GM12878 (cell line): Measurements from ENCODE around the gene BLCAP. TPM values are rescaled to one million over a fixed set of nuclear protein-coding genes. Genes with fewer than 3 reads are reported as not detected.

Source experiments
- ATAC-seq: fragments of 200-7000 bp; cut with Tn5 transposase; 3 replicates; pipeline ENCODE4 v1.9.1; 2020; ENCODE audit warnings: mild to moderate bottlenecking, moderate library complexity
- BruUV-seq: library from RNA; stranded (reverse); fragments of 400-500 nt; replicated peaks from 2 replicates; lab custom pipeline; 2021; lab: Mats Ljungman, UMichigan
- CTCF ChIA-PET: fragments of 300-600 bp; sonication (Branson Sonifier 250); formaldehyde crosslinking; extraction: SDS; loops from one replicate; lab custom pipeline; 2021; ENCODE audit warnings: inconsistent platforms; lab: Yijun Ruan, JAX
- POLR2A ChIA-PET: fragments of 350-600 bp; formaldehyde crosslinking; extraction: SDS; loops from one replicate; lab custom pipeline; 2021; ENCODE audit warnings: inconsistent platforms; lab: Charles Lee
- RAD21 ChIA-PET: fragments of 300-600 bp; sonication (Branson Sonifier 250); formaldehyde crosslinking; loops from one replicate; lab custom pipeline; 2023; ENCODE audit warnings: antibody characterized with exemption; ENCODE audit not compliant: unreplicated experiment; lab: Charles Lee
- SMC1A ChIA-PET: fragments of 300-600 bp; sonication (Branson Sonifier 250); formaldehyde crosslinking; loops from one replicate; lab custom pipeline; 2023; ENCODE audit not compliant: unreplicated experiment, uncharacterized antibody; lab: Charles Lee
- DNase-seq: peaks from one replicate; pipeline ENCODE4 v3.0.0-alpha.2; 2011; ENCODE audit warnings: low read depth, low spot score
- FAIRE-seq: peaks from 3 replicates; lab custom pipeline; 2011; peaks lifted over from hg19 to GRCh38; lab: Jason Lieb, UNC
- H2AFZ ChIP-seq: 2 replicates; pipeline ENCODE4 v1.6.0; 2011; ENCODE audit warnings: low read depth, low read length, control low read depth; ENCODE audit not compliant: control insufficient read depth
- H3K27ac ChIP-seq: 2 replicates; pipeline ENCODE4 v1.5.1; 2011; ENCODE audit warnings: control low read depth; ENCODE audit not compliant: control insufficient read depth, insufficient read depth
- H3K27me3 ChIP-seq, 2 experiments: replicated peaks in 1 of 2; 2 replicates each; pipeline versions ENCODE4 v1.6.0 to v1.6.1; 2011; ENCODE audit warnings: low read length in 1 of 2; ENCODE audit not compliant: control insufficient read depth in 2 of 2, insufficient read depth in 2 of 2
- H3K36me3 ChIP-seq, 2 experiments: 2 replicates each; pipeline ENCODE4 v1.5.1; 2011; ENCODE audit warnings: low read length in 1 of 2; ENCODE audit not compliant: control insufficient read depth in 2 of 2, insufficient read depth in 2 of 2
- H3K4me1 ChIP-seq: 2 replicates; pipeline ENCODE4 v1.6.1; 2011; ENCODE audit warnings: mild to moderate bottlenecking, low read length, moderate library complexity, mixed read lengths; ENCODE audit not compliant: control insufficient read depth, insufficient read depth
- H3K4me2 ChIP-seq: 2 replicates; pipeline ENCODE4 v1.6.0; 2011; ENCODE audit warnings: control low read depth; ENCODE audit not compliant: control insufficient read depth, insufficient read depth
- H3K4me3 ChIP-seq: fragments of 200-600 bp; sonication (generic); 2 replicates; pipeline ENCODE4 v1.5.1; 2016
- H3K79me2 ChIP-seq: 2 replicates; pipeline ENCODE4 v1.6.0; 2011; ENCODE audit warnings: low read length; ENCODE audit not compliant: control insufficient read depth, insufficient read depth
- H3K9ac ChIP-seq: 2 replicates; pipeline ENCODE4 v1.8.0; 2011; ENCODE audit warnings: low read length, control low read depth, mixed read lengths; ENCODE audit not compliant: control insufficient read depth, insufficient read depth
- H3K9me3 ChIP-seq: replicated peaks from 3 replicates; pipeline ENCODE4 v1.5.1; 2011; ENCODE audit warnings: mild to moderate bottlenecking, low read length; ENCODE audit not compliant: control insufficient read depth, insufficient read depth
- H4K20me1 ChIP-seq: 2 replicates; pipeline ENCODE4 v1.6.0; 2011; ENCODE audit not compliant: control insufficient read depth, insufficient read depth
- BMI1 ChIP-seq: fragments of 450-650 bp; IDR thresholded peaks from 2 replicates; pipeline ENCODE4 v1.6.1; 2016; ENCODE audit warnings: mild to moderate bottlenecking, moderate library complexity, borderline replicate concordance
- CEBPB ChIP-seq, 2 experiments: fragments of 150-350 bp in 1 of 2; IDR thresholded peaks; 2 replicates each; pipeline ENCODE4 v1.6.1; 2012 to 2014; ENCODE audit warnings: low read depth in 2 of 2, low read length in 2 of 2, borderline replicate concordance in 1 of 2, inconsistent platforms in 1 of 2
- CREM ChIP-seq: IDR thresholded peaks from 2 replicates; pipeline ENCODE4 v1.6.1; 2014; ENCODE audit warnings: antibody characterized with exemption, low read depth
- GABPA ChIP-seq: IDR thresholded peaks from 2 replicates; pipeline ENCODE4 v1.6.1; 2014; ENCODE audit warnings: antibody characterized with exemption, low read depth, mild to moderate bottlenecking, inconsistent platforms
- JUND ChIP-seq: IDR thresholded peaks from 2 replicates; pipeline ENCODE4 v1.6.1; 2012; ENCODE audit warnings: low read depth, mild to moderate bottlenecking, low read length, improper control_type of control experiment, moderate library complexity
- MTA2 ChIP-seq: fragments of 450-650 bp; IDR thresholded peaks from 2 replicates; pipeline ENCODE4 v1.6.1; 2016; ENCODE audit warnings: low read depth, mild to moderate bottlenecking, moderate library complexity
- NBN ChIP-seq: fragments of 450-650 bp; IDR thresholded peaks from 2 replicates; pipeline ENCODE4 v1.6.1; 2016
- PAX5 ChIP-seq: IDR thresholded peaks from 2 replicates; pipeline ENCODE4 v1.6.1; 2011; ENCODE audit warnings: low read depth, low read length, borderline replicate concordance
- POU2F2 ChIP-seq: IDR thresholded peaks from 3 replicates; pipeline ENCODE4 v1.6.1; 2011; ENCODE audit warnings: low read depth, mild to moderate bottlenecking, low read length, borderline replicate concordance
- RCOR1 ChIP-seq: conservative IDR thresholded peaks from 2 replicates; pipeline ENCODE4 v1.6.1; 2012; ENCODE audit warnings: low read depth, low read length, improper control_type of control experiment
- RFX5 ChIP-seq: IDR thresholded peaks from 2 replicates; pipeline ENCODE4 v1.6.1; 2011; ENCODE audit warnings: low read depth, low read length, improper control_type of control experiment
- SIN3A ChIP-seq: IDR thresholded peaks from 2 replicates; pipeline ENCODE4 v1.6.1; 2012; ENCODE audit warnings: low read depth, low read length, improper control_type of control experiment
- SUPT20H ChIP-seq: IDR thresholded peaks from 2 replicates; pipeline ENCODE4 v1.6.1; 2011; ENCODE audit warnings: low read depth, mild to moderate bottlenecking, low read length, moderate library complexity, borderline replicate concordance; ENCODE audit not compliant: control insufficient read depth
- ZNF217 ChIP-seq: fragments of 450-650 bp; IDR thresholded peaks from 2 replicates; pipeline ENCODE4 v1.6.1; 2017; ENCODE audit warnings: antibody characterized with exemption, mild to moderate bottlenecking
- WGBS: methylation state at CpG from one replicate; pipeline ENCODE4 v1.1.6; 2016; ENCODE audit warnings: low lambda C conversion rate; ENCODE audit not compliant: insufficient replicate concordance, insufficient coverage; ENCODE audit errors: missing lambda C conversion rate; 5-methylcytosine and 5-hydroxymethylcytosine counted together
- in situ Hi-C: fragments of 300-500 bp; cut with MboI; formaldehyde crosslinking; loops from 9 replicates; pipeline ENCODE4 v1.14.3; 2018; ENCODE audit warnings: mixed read lengths
- intact Hi-C: fragments of 100-400 bp; cut with micrococcal nuclease; formaldehyde crosslinking; loops from one replicate; pipeline ENCODE4 v1.14.2; 2022; ENCODE audit not compliant: unreplicated experiment
- polyA plus RNA-seq, 11 experiments: library from polyadenylated mRNA; depleted of rRNA in 4 of 11; unstranded in 6 of 11; stranded (reverse) in 5 of 11; fragments of >200 nt; fragmentation: Nextera tagmentation in 4 of 11; fragmentation: Illumina TruSeq in 1 of 11; extraction: Ambion mirVana in 4 of 11; extraction: Trizol in 1 of 11; gene quantifications; 1 replicate in 1 of 11; 2 replicates in 10 of 11; pipeline versions ENCODE4 v1.2.1 to v1.2.3, GENCODE V29; 2011 to 2016; ENCODE audit warnings: inconsistent platforms in 2 of 11, missing spikeins in 2 of 11, low read depth in 1 of 11
- total RNA-seq, 4 experiments: library from RNA; depleted of rRNA in 3 of 4; stranded (reverse); fragments of >200 nt in 3 of 4; fragmentation: Illumina TruSeq in 1 of 4; extraction: Trizol in 1 of 4; gene quantifications; 2 replicates each; pipeline versions ENCODE4 v1.2.1 to v1.2.3, GENCODE V29; 2013 to 2021
- TF ChIP-seq, protein P1 (sequence below): fragments of 450-650 bp; IDR thresholded peaks from 2 replicates; pipeline ENCODE4 v1.6.1; 2016; ENCODE audit warnings: mild to moderate bottlenecking, moderate library complexity, borderline replicate concordance
- TF ChIP-seq, protein P2 (sequence below): fragments of 450-650 bp; IDR thresholded peaks from 2 replicates; pipeline ENCODE4 v1.6.1; 2017; ENCODE audit warnings: mild to moderate bottlenecking, low read depth, inconsistent platforms; ENCODE audit not compliant: poor library complexity, severe bottlenecking
- TF ChIP-seq, protein P3 (sequence below): IDR thresholded peaks from 2 replicates; pipeline ENCODE4 v1.6.1; 2012; ENCODE audit warnings: low read depth, low read length, improper control_type of control experiment

The BLCAP gene
- total and polyA plus RNA-seq, 10 of the 15 experiments (the other 5 are each of a cell fraction or from before 2014, with no cell fraction given): 24.6 to 62.3 (median 47.3) TPM

DNA sequence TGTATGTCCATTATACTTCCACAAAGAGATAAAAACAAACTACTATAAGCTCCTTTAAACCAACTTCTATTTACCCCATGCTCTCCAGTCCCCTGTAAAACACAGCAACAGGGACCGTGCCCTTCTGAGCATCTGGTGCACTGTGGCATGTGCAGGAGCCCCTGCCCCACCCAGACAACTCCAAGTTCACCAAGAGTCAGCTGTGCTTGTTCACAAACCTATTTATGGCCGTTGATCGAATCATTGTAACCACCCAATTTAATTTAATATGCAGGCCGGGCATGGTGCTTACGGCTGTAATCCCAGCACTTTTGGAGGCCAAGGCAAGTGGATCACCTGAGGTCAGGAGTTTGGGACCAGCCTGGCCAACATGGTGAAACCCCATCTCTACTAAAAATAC, 13.7 kb upstream of the BLCAP start:
- no TSS peak for BruUV-seq
- ATAC-seq (no peak), FAIRE-seq (no peak), DNase-seq (no peak)
- Histone ChIP-seq H2AFZ (no peak overlapping the region), H3K4me3 (no peak overlapping the region), H3K4me2 (no peak overlapping the region), H3K9ac (no peak overlapping the region), H3K36me3 (no peaks in the 10 kb centered on the region), H3K4me1 (no peaks in the 10 kb centered on the region), H3K9me3 (no peaks in the 10 kb centered on the region; the same call in 2 of the 3 replicates), H3K27me3 (no peaks in the 10 kb centered on the region), H3K79me2 (no peaks in the 10 kb centered on the region), H3K27ac (no peak overlapping the region), H4K20me1 (no peaks in the 10 kb centered on the region)
- TF ChIP-seq BMI1 (no peak), CREM (no peak), MTA2 (no peak), POU2F2 (no peak), CEBPB (IDR thresholded peaks at IDR 0.05; ENCODE audit: borderline replicate concordance in 1 of 2, low read depth in 2 of 2, low read length in 2 of 2) (no peak), PAX5 (no peak), RFX5 (no peak), SIN3A (no peak), JUND (no peak), NBN (no peak), ZNF217 (no peak), SUPT20H (no peak), RCOR1 (no peak), GABPA (no peak)
- TF ChIP-seq, protein P1, sequence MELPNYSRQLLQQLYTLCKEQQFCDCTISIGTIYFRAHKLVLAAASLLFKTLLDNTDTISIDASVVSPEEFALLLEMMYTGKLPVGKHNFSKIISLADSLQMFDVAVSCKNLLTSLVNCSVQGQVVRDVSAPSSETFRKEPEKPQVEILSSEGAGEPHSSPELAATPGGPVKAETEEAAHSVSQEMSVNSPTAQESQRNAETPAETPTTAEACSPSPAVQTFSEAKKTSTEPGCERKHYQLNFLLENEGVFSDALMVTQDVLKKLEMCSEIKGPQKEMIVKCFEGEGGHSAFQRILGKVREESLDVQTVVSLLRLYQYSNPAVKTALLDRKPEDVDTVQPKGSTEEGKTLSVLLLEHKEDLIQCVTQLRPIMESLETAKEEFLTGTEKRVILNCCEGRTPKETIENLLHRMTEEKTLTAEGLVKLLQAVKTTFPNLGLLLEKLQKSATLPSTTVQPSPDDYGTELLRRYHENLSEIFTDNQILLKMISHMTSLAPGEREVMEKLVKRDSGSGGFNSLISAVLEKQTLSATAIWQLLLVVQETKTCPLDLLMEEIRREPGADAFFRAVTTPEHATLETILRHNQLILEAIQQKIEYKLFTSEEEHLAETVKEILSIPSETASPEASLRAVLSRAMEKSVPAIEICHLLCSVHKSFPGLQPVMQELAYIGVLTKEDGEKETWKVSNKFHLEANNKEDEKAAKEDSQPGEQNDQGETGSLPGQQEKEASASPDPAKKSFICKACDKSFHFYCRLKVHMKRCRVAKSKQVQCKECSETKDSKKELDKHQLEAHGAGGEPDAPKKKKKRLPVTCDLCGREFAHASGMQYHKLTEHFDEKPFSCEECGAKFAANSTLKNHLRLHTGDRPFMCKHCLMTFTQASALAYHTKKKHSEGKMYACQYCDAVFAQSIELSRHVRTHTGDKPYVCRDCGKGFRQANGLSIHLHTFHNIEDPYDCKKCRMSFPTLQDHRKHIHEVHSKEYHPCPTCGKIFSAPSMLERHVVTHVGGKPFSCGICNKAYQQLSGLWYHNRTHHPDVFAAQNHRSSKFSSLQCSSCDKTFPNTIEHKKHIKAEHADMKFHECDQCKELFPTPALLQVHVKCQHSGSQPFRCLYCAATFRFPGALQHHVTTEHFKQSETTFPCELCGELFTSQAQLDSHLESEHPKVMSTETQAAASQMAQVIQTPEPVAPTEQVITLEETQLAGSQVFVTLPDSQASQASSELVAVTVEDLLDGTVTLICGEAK: no peak
- TF ChIP-seq, protein P2, sequence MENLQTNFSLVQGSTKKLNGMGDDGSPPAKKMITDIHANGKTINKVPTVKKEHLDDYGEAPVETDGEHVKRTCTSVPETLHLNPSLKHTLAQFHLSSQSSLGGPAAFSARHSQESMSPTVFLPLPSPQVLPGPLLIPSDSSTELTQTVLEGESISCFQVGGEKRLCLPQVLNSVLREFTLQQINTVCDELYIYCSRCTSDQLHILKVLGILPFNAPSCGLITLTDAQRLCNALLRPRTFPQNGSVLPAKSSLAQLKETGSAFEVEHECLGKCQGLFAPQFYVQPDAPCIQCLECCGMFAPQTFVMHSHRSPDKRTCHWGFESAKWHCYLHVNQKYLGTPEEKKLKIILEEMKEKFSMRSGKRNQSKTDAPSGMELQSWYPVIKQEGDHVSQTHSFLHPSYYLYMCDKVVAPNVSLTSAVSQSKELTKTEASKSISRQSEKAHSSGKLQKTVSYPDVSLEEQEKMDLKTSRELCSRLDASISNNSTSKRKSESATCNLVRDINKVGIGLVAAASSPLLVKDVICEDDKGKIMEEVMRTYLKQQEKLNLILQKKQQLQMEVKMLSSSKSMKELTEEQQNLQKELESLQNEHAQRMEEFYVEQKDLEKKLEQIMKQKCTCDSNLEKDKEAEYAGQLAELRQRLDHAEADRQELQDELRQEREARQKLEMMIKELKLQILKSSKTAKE: no peak
- TF ChIP-seq, protein P3, sequence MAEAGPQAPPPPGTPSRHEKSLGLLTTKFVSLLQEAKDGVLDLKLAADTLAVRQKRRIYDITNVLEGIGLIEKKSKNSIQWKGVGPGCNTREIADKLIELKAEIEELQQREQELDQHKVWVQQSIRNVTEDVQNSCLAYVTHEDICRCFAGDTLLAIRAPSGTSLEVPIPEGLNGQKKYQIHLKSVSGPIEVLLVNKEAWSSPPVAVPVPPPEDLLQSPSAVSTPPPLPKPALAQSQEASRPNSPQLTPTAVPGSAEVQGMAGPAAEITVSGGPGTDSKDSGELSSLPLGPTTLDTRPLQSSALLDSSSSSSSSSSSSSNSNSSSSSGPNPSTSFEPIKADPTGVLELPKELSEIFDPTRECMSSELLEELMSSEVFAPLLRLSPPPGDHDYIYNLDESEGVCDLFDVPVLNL: no peak
- intact Hi-C loops (no loop called here), in situ Hi-C loops (no loop called here)
- ChIA-PET POLR2A (no interaction called here), SMC1A (interaction anchor here (0.6 to 1.8 kb wide), 4 partner anchors 8 to 433 kb away, joined by 3 to 6 read pairs (median 4); no protein-coding TSS in a partner anchor), RAD21 (interaction anchor here (0.9 kb wide), 1 partner anchor 271 kb away, joined by 4 read pairs; no protein-coding TSS in a partner anchor), CTCF (interaction anchor here (0.7 to 2.1 kb wide), 3 partner anchors 340 to 773 kb away, joined by 3 to 5 read pairs (median 4); no protein-coding TSS in a partner anchor)
- 74% methylated on average over 5 of the region's 5 CpGs for WGBS
